NCI-H2227 treated with DMSO at 0.1 percent for 48 hours (cell line): Measurements from ENCODE around the gene ACTL6B.

ENCODE experiments used
- DNase-seq: peaks from one replicate; lab custom pipeline; 2025; lab: John Stamatoyannopoulos, UW

The ACTL6B gene

DNA sequence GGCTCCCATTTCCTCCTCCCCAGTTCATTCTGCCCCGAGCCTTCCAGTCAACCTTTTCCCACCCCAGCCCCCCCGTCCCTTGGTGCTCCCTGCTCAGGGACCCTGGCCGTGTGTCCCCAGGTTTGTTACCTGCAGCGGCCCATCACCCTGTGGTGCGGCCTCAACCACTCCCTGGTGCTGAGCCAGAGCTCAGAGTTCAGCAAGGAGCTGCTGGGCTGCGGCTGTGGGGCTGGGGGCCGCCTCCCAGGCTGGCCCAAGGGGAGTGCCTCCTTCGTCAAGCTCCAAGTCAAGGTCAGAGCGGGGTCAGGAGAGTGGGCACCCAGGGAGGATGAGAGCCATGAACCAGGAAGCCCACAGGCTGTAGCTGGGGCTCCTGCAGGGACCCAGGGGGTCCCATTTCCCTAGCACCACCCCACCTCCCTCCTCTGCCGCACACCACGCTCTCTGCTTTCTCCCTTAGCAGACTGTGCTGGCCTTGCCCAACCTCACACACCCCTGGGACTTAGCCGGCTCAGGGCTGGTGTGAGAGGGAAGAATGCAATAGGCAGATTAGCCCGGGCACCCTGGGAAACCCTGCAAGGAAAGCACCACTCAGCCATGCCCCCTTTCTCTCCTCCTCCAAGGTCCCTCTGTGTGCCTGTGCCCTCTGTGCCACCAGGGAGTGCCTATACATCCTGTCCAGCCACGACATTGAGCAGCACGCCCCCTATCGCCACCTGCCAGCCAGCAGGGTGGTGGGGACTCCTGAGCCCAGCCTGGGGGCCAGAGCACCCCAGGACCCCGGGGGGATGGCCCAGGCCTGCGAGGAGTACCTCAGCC is 56.1 kb downstream of the ACTL6B start:
- no peak for DNase-seq

GRCh38 chr7:100598425-100598824 is 57.8 kb downstream of the ACTL6B start:
- DNase-seq, result no peak

- no peak for DNase-seq
Measured at GRCh38 chr7:100595188-100595587, 61.1 kb downstream of the ACTL6B start.
